Liver (tissue), 3 donors: ENCODE data around the gene MARCOL.

Experiments
- ATF3 ChIP-seq: IDR thresholded peaks from 2 replicates; pipeline ENCODE4 v1.6.1; 2016; ENCODE audit warnings: antibody characterized with exemption
- CTCF ChIP-seq: fragments of 150-350 bp; IDR thresholded peaks from 2 replicates; pipeline ENCODE4 v1.5.1; 2017; ENCODE audit warnings: improper control_type of control experiment, low read depth, low read length; ENCODE audit not compliant: missing input control
- EGR1 ChIP-seq, 2 donors: IDR thresholded peaks; 2 replicates each; pipeline ENCODE4 v1.6.1; 2016 to 2018; ENCODE audit warnings: antibody characterized with exemption in 2 of 2, low read depth in 2 of 2
- GABPA ChIP-seq, 2 donors: IDR thresholded peaks in 1 of 2; conservative IDR thresholded peaks in 1 of 2; 2 replicates each; pipeline ENCODE4 v1.6.1; 2016; ENCODE audit warnings: antibody characterized with exemption in 2 of 2, mild to moderate bottlenecking in 1 of 2, moderate library complexity in 1 of 2
- REST ChIP-seq: IDR thresholded peaks from 2 replicates; pipeline ENCODE4 v1.6.1; 2016; ENCODE audit warnings: antibody characterized with exemption, mild to moderate bottlenecking
- SP1 ChIP-seq: IDR thresholded peaks from 2 replicates; pipeline ENCODE4 v1.6.1; 2018; ENCODE audit warnings: antibody characterized with exemption, mild to moderate bottlenecking
- TAF1 ChIP-seq: conservative IDR thresholded peaks from 2 replicates; pipeline ENCODE4 v1.6.1; 2016; ENCODE audit warnings: antibody characterized with exemption, mild to moderate bottlenecking
- YY1 ChIP-seq: IDR thresholded peaks from 2 replicates; pipeline ENCODE4 v1.6.1; 2016; ENCODE audit warnings: antibody characterized with exemption, mild to moderate bottlenecking
- ZBTB33 ChIP-seq: IDR thresholded peaks from 2 replicates; pipeline ENCODE4 v1.6.1; 2016; ENCODE audit warnings: antibody characterized with exemption
- donor health status: healthy.
- donor health status: healthy.

- TF ChIP-seq SP1 (no peak), CTCF (no peak), YY1 (no peak), GABPA (IDR thresholded peaks at IDR 0.05 in 1 of 2, conservative IDR thresholded peaks at IDR 0.05 in 1 of 2) (no peak), REST (no peak), EGR1 (IDR thresholded peaks at IDR 0.05; ENCODE audit: low read depth in 2 of 2) (no peak), ATF3 (no peak), TAF1 (no peak), ZBTB33 (no peak)
Measured at GRCh38 chr5:148224117-148224742, 14.1 kb upstream of the MARCOL start.
